Caco-2 (cell line): ENCODE results near the gene PKD1L1. TPM values are rescaled to one million over a fixed set of nuclear protein-coding genes. Genes with fewer than 3 reads are reported as not detected.
A peak's percentile ranks its signal among the peaks of the same experiment; 100 is the strongest.

Source experiments
- BruUV-seq: library from RNA; stranded (reverse); fragments of 400-500 nt; replicated peaks from 2 replicates; lab custom pipeline; 2021; lab: Mats Ljungman, UMichigan
- CTCF ChIA-PET: fragments of 300-600 bp; sonication (Branson Sonifier 250); formaldehyde crosslinking; loops from one replicate; lab custom pipeline; 2022; ENCODE audit warnings: antibody characterized with exemption; lab: Charles Lee
- POLR2A ChIA-PET: fragments of 300-600 bp; sonication (Branson Sonifier 250); formaldehyde crosslinking; loops from one replicate; lab custom pipeline; 2022; ENCODE audit warnings: antibody characterized with exemption; lab: Charles Lee
- DNase-seq, 2 experiments: peaks; one replicate each; pipeline versions ENCODE4 v3.0.0 to v3.0.0-alpha.2; 2020 to 2022
- H3K27me3 ChIP-seq: replicated peaks from 2 replicates; pipeline ENCODE4 v1.6.0; 2011; ENCODE audit warnings: low read length; ENCODE audit not compliant: control insufficient read depth, insufficient read depth
- H3K36me3 ChIP-seq: 2 replicates; pipeline ENCODE4 v1.5.1; 2011; ENCODE audit warnings: low read length; ENCODE audit not compliant: control insufficient read depth, insufficient read depth
- H3K4me1 ChIP-seq: fragments of 250-450 bp; sonication (Bioruptor Pico); 2 replicates; pipeline ENCODE4 v1.5.1; 2020; ENCODE audit warnings: mild to moderate bottlenecking
- H3K4me3 ChIP-seq: 2 replicates; pipeline ENCODE4 v1.5.1; 2011; ENCODE audit warnings: low read depth, mild to moderate bottlenecking, control low read depth, low read length
- H3K9me3 ChIP-seq: fragments of 250-450 bp; sonication (Bioruptor Pico); 2 replicates; pipeline ENCODE4 v1.5.1; 2020; ENCODE audit warnings: mild to moderate bottlenecking, moderate library complexity
- H3K27ac Mint-ChIP-seq: one replicate; pipeline ENCODE4 v1.8.0; 2022; ENCODE audit warnings: mixed read lengths; ENCODE audit not compliant: unreplicated experiment
- H3K27me3 Mint-ChIP-seq: one replicate; pipeline ENCODE4 v1.8.0; 2022; ENCODE audit warnings: mixed read lengths; ENCODE audit not compliant: insufficient read depth, unreplicated experiment
- H3K36me3 Mint-ChIP-seq: one replicate; pipeline ENCODE4 v1.8.0; 2022; ENCODE audit warnings: mild to moderate bottlenecking, mixed read lengths; ENCODE audit not compliant: insufficient read depth, unreplicated experiment
- H3K4me1 Mint-ChIP-seq: one replicate; pipeline ENCODE4 v1.8.0; 2022; ENCODE audit warnings: low read depth, mixed read lengths; ENCODE audit not compliant: unreplicated experiment
- H3K4me3 Mint-ChIP-seq: one replicate; pipeline ENCODE4 v1.8.0; 2022; ENCODE audit warnings: mild to moderate bottlenecking, moderate library complexity, mixed read lengths; ENCODE audit not compliant: unreplicated experiment
- H3K9me3 Mint-ChIP-seq: one replicate; pipeline ENCODE4 v1.8.0; 2022; ENCODE audit warnings: mixed read lengths; ENCODE audit not compliant: unreplicated experiment
- CTCF ChIP-seq, 2 experiments: fragments of 200-600 bp in 1 of 2; IDR thresholded peaks; 1 replicate in 1 of 2; 2 replicates in 1 of 2; pipeline versions ENCODE4 v1.5.1 to v1.8.0; 2011 to 2022; ENCODE audit warnings: antibody characterized with exemption in 1 of 2, control low read depth in 1 of 2, inconsistent platforms in 1 of 2, low read depth in 1 of 2, low read length in 1 of 2, mild to moderate bottlenecking in 1 of 2, moderate library complexity in 1 of 2; ENCODE audit not compliant: insufficient read depth in 1 of 2, severe bottlenecking in 1 of 2, unreplicated experiment in 1 of 2
- intact Hi-C: fragments of 100-400 bp; cut with micrococcal nuclease; formaldehyde crosslinking; loops from one replicate; pipeline ENCODE4 v1.10.0; 2022; ENCODE audit not compliant: unreplicated experiment
- total RNA-seq: library from RNA; stranded (reverse); gene quantifications from 2 replicates; pipeline ENCODE4 v1.2.3, GENCODE V29; 2022

Gene PKD1L1
- total RNA-seq, 1 experiment from 2014 or later, result 0.25 TPM

- Mint-ChIP-seq H3K27me3 (no peaks in the 10 kb centered on the region), H3K4me1 (peaks cover 5% of the 10 kb centered on the region), H3K9me3 (no peaks in the 10 kb centered on the region), H3K36me3 (no peaks in the 10 kb centered on the region), H3K4me3 (no peak overlapping the region), H3K27ac (no peak overlapping the region)
- Histone ChIP-seq H3K9me3 (no peaks in the 10 kb centered on the region), H3K27me3 (no peaks in the 10 kb centered on the region), H3K4me1 (no peaks in the 10 kb centered on the region), H3K4me3 (no peak overlapping the region), H3K36me3 (no peaks in the 10 kb centered on the region)
- DNase-seq, result no peak
- CTCF ChIA-PET, result interaction anchor here (0.7 kb wide), 1 partner anchor 319 kb away, joined by 3 read pairs; no protein-coding TSS in a partner anchor
- no peak for TF ChIP-seq CTCF (IDR thresholded peaks at IDR 0.05; ENCODE audit: insufficient read depth in 1 of 2, low read depth in 1 of 2, low read length in 1 of 2, severe bottlenecking in 1 of 2, unreplicated experiment in 1 of 2)
- POLR2A ChIA-PET, result no interaction called here
- intact Hi-C loops, result no loop called here
- no TSS peak for BruUV-seq
Observed at GRCh38 chr7:47895026-47895425, 53.2 kb downstream of the PKD1L1 start.

GRCh38 chr7:47893721-47894365 lies 54.4 kb downstream of the PKD1L1 start:
- no peaks in the 10 kb centered on the region for H3K36me3 ChIP-seq
- no peaks in the 10 kb centered on the region for H3K4me1 ChIP-seq
- H3K27me3 Mint-ChIP-seq, result no peaks in the 10 kb centered on the region
- H3K27ac Mint-ChIP-seq, result no peak overlapping the region
- no peak overlapping the region for H3K4me3 ChIP-seq
- no peaks in the 10 kb centered on the region for H3K9me3 Mint-ChIP-seq
- CTCF ChIA-PET, result no interaction called here
- peaks cover 5% of the 10 kb centered on the region for H3K4me1 Mint-ChIP-seq
- no peak for DNase-seq
- no peaks in the 10 kb centered on the region for H3K36me3 Mint-ChIP-seq
- no peaks in the 10 kb centered on the region for H3K27me3 ChIP-seq
- BruUV-seq, result no TSS peak
- no peak for TF ChIP-seq CTCF (IDR thresholded peaks at IDR 0.05; ENCODE audit: insufficient read depth in 1 of 2, low read depth in 1 of 2, low read length in 1 of 2, severe bottlenecking in 1 of 2, unreplicated experiment in 1 of 2)
- intact Hi-C loops, result no loop called here
- H3K4me3 Mint-ChIP-seq, result no peak overlapping the region
- no peaks in the 10 kb centered on the region for H3K9me3 ChIP-seq
- POLR2A ChIA-PET, result no interaction called here

DNA sequence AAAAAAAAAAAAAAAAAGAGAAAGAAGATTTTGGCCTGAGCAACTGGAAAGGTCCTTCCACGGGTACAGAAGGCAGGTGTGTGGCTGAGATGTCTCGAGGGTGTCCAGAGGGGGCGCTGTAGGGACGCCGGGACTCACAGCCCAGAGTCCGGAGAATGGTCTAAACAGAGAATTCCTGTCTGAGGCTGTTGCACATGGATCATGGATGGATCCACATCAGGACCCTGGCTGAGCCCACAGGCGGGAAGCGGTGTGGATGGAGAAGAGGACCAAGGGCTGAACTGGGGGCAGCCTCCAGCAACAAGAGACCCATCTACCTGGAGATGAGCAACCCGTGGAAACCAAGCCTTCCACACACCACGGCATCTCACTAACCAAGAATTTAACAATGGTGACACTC lies 55.0 kb downstream of the PKD1L1 start:
- DNase-seq, result peak in 1 of 2 experiments; percentile 33
- no peaks in the 10 kb centered on the region for H3K27me3 ChIP-seq
- ChIA-PET POLR2A (no interaction called here), CTCF (interaction anchor here (0.7 kb wide), 1 partner anchor 1791 kb away, joined by 6 read pairs; no protein-coding TSS in a partner anchor)
- H3K4me1 ChIP-seq, result no peaks in the 10 kb centered on the region
- H3K4me3 Mint-ChIP-seq, result no peak overlapping the region
- no peaks in the 10 kb centered on the region for H3K36me3 Mint-ChIP-seq
- H3K27me3 Mint-ChIP-seq, result no peaks in the 10 kb centered on the region
- H3K27ac Mint-ChIP-seq, result no peak overlapping the region
- H3K36me3 ChIP-seq, result no peaks in the 10 kb centered on the region
- peak; percentile 39 to 48 for TF ChIP-seq CTCF (IDR thresholded peaks at IDR 0.05; ENCODE audit: insufficient read depth in 1 of 2, low read depth in 1 of 2, low read length in 1 of 2, severe bottlenecking in 1 of 2, unreplicated experiment in 1 of 2)
- H3K9me3 Mint-ChIP-seq, result no peaks in the 10 kb centered on the region
- intact Hi-C loops, result no loop called here
- no peaks in the 10 kb centered on the region for H3K9me3 ChIP-seq
- BruUV-seq, result no TSS peak
- H3K4me1 Mint-ChIP-seq, result peaks cover 5% of the 10 kb centered on the region
- H3K4me3 ChIP-seq, result no peak overlapping the region
